RWPE1 (cell line): ENCODE results near the gene SH2D3A.
"Not testable (repeated sequence)": the region's sequence is repeated elsewhere in the genome, so short reads cannot be mapped to it uniquely, and the experiment has no call there.

Source experiments
- CTCF ChIA-PET: fragments of 350-600 bp; sonication (Branson Sonifier 250); formaldehyde crosslinking; extraction: SDS; loops from one replicate; lab custom pipeline; 2021; lab: Yijun Ruan, JAX
- POLR2A ChIA-PET: fragments of 400-600 bp; formaldehyde crosslinking; extraction: SDS; loops from one replicate; lab custom pipeline; 2020; ENCODE audit warnings: antibody characterized with exemption; ENCODE audit not compliant: low non-redundant PET; lab: Yijun Ruan, JAX
- DNase-seq: peaks from one replicate; pipeline ENCODE4 v3.0.0; 2012; ENCODE audit warnings: low spot score
- H3K27ac ChIP-seq: fragments of 450-650 bp; 2 replicates; pipeline ENCODE4 v1.5.1; 2017
- TF ChIP-seq, protein P1 (sequence below): fragments of 450-650 bp; conservative IDR thresholded peaks from 2 replicates; pipeline ENCODE4 v1.5.1; 2017; ENCODE audit warnings: low read depth, mild to moderate bottlenecking

The SH2D3A gene

GRCh38 chr19:6711078-6711361 lies 56.2 kb downstream of the SH2D3A start:
- H3K27ac ChIP-seq: no peak overlapping the region
- TF ChIP-seq, protein P1, sequence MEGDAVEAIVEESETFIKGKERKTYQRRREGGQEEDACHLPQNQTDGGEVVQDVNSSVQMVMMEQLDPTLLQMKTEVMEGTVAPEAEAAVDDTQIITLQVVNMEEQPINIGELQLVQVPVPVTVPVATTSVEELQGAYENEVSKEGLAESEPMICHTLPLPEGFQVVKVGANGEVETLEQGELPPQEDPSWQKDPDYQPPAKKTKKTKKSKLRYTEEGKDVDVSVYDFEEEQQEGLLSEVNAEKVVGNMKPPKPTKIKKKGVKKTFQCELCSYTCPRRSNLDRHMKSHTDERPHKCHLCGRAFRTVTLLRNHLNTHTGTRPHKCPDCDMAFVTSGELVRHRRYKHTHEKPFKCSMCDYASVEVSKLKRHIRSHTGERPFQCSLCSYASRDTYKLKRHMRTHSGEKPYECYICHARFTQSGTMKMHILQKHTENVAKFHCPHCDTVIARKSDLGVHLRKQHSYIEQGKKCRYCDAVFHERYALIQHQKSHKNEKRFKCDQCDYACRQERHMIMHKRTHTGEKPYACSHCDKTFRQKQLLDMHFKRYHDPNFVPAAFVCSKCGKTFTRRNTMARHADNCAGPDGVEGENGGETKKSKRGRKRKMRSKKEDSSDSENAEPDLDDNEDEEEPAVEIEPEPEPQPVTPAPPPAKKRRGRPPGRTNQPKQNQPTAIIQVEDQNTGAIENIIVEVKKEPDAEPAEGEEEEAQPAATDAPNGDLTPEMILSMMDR: no peak
- DNase-seq: no peak
- ChIA-PET CTCF (interaction anchor here (0.7 kb wide), 1 partner anchor 120 kb away, joined by 3 read pairs; no protein-coding TSS in a partner anchor), POLR2A (no interaction called here)

GRCh38 chr19:6710273-6711077 lies 56.8 kb downstream of the SH2D3A start:
- TF ChIP-seq, protein P1: no peak
- no peak for DNase-seq
- POLR2A ChIA-PET: no interaction called here
- no peak overlapping the region for H3K27ac ChIP-seq
- CTCF ChIA-PET: interaction anchor here (0.7 kb wide), 1 partner anchor 121 kb away, joined by 3 read pairs; no protein-coding TSS in a partner anchor

DNA sequence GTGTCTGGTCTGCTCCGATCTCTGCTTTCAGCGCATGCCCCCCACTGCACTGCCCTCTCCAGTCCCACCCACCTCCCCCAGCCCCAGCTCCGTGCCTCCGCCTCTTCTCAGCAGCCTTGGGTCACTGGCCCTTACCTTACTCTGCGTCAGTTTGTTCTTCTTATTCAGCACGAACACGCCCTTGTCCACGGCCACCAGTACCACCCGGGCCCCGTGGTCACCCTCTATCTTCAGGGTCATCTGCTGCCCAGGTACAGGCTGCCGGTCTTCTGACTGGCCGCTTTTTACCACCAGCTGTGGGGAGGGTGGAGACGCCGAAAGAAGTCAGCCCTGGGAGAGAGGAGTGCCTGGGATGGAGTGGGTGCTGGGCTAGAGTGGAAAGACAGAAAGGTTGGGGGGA lies 57.7 kb downstream of the SH2D3A start:
- TF ChIP-seq, protein P1: no peak
- CTCF ChIA-PET: no interaction called here
- DNase-seq: no peak
- POLR2A ChIA-PET: no interaction called here
- no peak overlapping the region for H3K27ac ChIP-seq

- POLR2A ChIA-PET, H3K27ac ChIP-seq, DNase-seq: not testable (repeated sequence)
- CTCF ChIA-PET: interaction anchor here (0.6 kb wide), 1 partner anchor 70 kb away, joined by 3 read pairs; no protein-coding TSS in a partner anchor
Observed at GRCh38 chr19:6708913-6709312, 58.3 kb downstream of the SH2D3A start.

GRCh38 chr19:6708346-6708745 lies 58.9 kb downstream of the SH2D3A start:
- no peak for DNase-seq
- ChIA-PET POLR2A (no interaction called here), CTCF (interaction anchor here (0.6 kb wide), 1 partner anchor 70 kb away, joined by 3 read pairs; no protein-coding TSS in a partner anchor)
- TF ChIP-seq, protein P1: no peak
- H3K27ac ChIP-seq: no peak overlapping the region

- CTCF ChIA-PET: no interaction called here
- no peak for DNase-seq
- TF ChIP-seq, protein P1: no peak
- H3K27ac ChIP-seq: no peak overlapping the region
- POLR2A ChIA-PET: no interaction called here
Observed at GRCh38 chr19:6707658-6708018, 59.6 kb downstream of the SH2D3A start.

DNA sequence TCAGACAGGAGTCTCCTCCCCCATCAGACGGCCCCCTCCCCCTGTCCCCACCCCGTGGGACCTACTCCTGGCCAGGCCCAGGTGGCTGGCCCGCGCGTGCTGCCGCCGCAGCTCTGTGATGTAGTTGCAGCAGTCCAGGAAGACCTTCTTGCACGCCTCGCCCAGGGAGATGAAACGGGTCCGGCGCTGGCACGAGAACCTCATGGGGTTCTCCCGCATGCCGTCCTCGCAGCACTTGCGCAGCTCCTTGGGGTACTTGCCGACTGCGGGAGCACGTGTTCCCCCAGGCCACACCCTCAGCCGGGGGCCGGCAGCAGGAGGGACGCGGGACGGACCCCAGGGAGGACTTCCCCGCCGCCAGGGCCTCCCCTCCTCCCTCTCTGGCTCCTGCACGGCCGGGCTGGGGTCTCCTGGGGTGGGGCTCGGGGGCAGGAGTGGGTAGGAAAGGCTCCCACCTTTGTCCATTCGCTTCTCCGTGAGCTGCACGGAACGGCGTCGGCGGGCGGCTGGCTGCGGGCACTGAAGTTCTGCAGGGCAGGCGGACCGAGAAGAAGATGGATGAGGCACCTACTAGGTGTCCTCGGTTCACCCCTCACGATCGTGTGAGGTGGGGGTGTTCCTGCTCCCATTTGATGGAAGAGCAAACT lies 60.1 kb downstream of the SH2D3A start:
- no peak for DNase-seq
- ChIA-PET CTCF (no interaction called here), POLR2A (no interaction called here)
- TF ChIP-seq, protein P1: no peak
- no peak overlapping the region for H3K27ac ChIP-seq
